HG03108 (cell line): Measurements from ENCODE around the gene TAAR1.
"Not testable (repeated sequence)": the region's sequence is repeated elsewhere in the genome, so short reads cannot be mapped to it uniquely, and the experiment has no call there.

Experiments used
- ATAC-seq: cut with Tn5 transposase; IDR thresholded peaks from one replicate; pipeline ENCODE4 v1.9.1; 2021; ENCODE audit warnings: moderate library complexity; ENCODE audit not compliant: unreplicated experiment

The TAAR1 gene, protein sequence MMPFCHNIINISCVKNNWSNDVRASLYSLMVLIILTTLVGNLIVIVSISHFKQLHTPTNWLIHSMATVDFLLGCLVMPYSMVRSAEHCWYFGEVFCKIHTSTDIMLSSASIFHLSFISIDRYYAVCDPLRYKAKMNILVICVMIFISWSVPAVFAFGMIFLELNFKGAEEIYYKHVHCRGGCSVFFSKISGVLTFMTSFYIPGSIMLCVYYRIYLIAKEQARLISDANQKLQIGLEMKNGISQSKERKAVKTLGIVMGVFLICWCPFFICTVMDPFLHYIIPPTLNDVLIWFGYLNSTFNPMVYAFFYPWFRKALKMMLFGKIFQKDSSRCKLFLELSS

GRCh38 chr6:132659082-132659481 is at the start of gene TAAR1:
TSS of gene TAAR1 (minus strand) at chr6:132659182. CDS start at chr6:132646003, 13,179 bp downstream.
- ATAC-seq: no peak

- ATAC-seq: no peak
Measured at GRCh38 chr6:132708771-132709170, 49.8 kb upstream of the TAAR1 start.

DNA sequence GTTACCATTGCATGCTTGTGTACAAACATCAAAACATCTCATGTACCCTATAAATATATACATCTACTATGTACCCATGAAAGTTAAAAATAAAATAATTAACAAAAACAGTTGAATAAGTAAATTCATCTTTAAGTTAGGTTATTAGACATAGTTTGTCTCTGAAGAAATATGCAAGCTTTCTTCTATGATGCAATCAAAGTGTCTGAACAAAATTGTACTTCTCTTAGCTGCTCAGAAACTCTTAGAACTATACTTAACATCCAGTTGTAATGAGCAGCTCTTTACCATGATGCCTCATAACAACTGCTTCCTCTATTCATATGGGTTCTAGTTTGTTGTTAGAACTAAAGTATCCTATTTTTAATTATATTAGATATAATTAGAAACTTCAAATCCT is 49.0 kb upstream of the TAAR1 start:
- no peak for ATAC-seq

GRCh38 chr6:132706756-132707155 is 47.8 kb upstream of the TAAR1 start:
- ATAC-seq: not testable (repeated sequence)

GRCh38 chr6:132703936-132704335 is 45.0 kb upstream of the TAAR1 start:
- no peak for ATAC-seq

- no peak for ATAC-seq
Measured at GRCh38 chr6:132698608-132699007, 39.6 kb upstream of the TAAR1 start.

GRCh38 chr6:132695773-132696172 is 36.8 kb upstream of the TAAR1 start:
- ATAC-seq: no peak

GRCh38 chr6:132693478-132693877 is 34.5 kb upstream of the TAAR1 start:
- ATAC-seq: no peak

- no peak for ATAC-seq
Measured at GRCh38 chr6:132690678-132691077, 31.7 kb upstream of the TAAR1 start.

GRCh38 chr6:132687306-132687705 is 28.3 kb upstream of the TAAR1 start:
- ATAC-seq: no peak

- no peak for ATAC-seq
Measured at GRCh38 chr6:132686531-132686930, 27.5 kb upstream of the TAAR1 start.

- no peak for ATAC-seq
Measured at GRCh38 chr6:132685009-132685408, 26.0 kb upstream of the TAAR1 start.

GRCh38 chr6:132684272-132684671 is 25.3 kb upstream of the TAAR1 start:
- no peak for ATAC-seq

GRCh38 chr6:132683543-132683942 is 24.6 kb upstream of the TAAR1 start:
- no peak for ATAC-seq

- ATAC-seq: not testable (repeated sequence)
Measured at GRCh38 chr6:132679094-132679493, 20.1 kb upstream of the TAAR1 start.

GRCh38 chr6:132675749-132676148 is 16.8 kb upstream of the TAAR1 start:
- ATAC-seq: no peak

DNA sequence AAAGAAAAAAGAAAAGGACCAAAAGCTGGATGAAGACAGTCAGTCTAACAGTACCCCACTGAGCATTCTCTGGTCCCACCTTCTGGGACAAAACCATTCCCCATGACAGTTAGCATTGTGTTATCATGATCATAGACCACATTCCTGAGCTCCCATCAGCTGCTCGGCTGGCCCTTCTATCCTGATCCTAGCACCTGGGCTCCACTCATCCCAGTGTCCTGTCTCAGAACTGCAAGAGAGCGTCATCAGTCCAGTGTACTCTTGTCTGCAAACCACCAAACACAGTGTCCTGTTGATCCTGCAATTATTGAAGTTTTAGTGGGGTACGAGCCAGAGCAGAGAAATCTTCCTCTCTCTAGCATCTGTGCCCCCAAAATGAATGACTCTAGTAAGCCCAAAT is 16.0 kb upstream of the TAAR1 start:
- ATAC-seq: no peak

DNA sequence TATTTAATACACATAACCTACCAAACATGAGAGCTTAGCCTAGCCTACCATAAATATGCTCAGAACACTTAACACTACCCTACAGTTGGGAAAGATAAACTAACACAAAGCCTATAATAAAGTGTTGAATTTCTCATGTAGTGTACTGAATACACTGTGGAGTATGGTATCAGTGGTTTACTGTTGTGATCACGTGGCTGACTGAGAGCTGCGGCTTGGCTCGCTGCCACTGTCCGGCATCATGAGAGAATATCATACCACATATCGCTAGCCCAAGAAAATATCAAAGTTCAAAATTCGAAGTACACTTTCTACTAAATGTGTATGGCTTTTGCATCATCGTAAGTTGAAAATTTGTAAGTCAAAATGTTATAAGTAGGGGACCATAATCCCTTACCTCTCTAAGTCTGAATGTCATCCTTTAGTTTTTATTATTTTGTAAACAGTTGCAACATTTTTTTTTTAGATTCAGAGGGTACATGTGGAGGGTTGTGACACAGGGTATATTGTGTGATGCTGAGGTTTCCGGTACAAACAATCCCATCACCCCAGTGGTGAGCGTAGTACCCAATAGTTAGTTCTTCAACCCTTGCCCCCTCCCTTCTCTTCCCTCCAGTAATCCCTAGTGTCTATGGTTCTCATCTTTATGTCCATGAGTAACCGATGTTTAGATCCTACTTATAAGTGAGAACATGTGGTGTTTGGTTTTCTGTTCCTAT is 14.6 kb upstream of the TAAR1 start:
- ATAC-seq: no peak

- ATAC-seq: no peak
Measured at GRCh38 chr6:132671295-132671694, 12.3 kb upstream of the TAAR1 start.

GRCh38 chr6:132669690-132670291 is 10.8 kb upstream of the TAAR1 start:
- peak; percentile 64 for ATAC-seq

GRCh38 chr6:132666118-132666517 is 7.1 kb upstream of the TAAR1 start:
- ATAC-seq: no peak
